CD4-positive, alpha-beta T cell treated with Interleukin-10 for 1 hour (primary cell): Measurements from ENCODE around the gene IPO13.
A peak's percentile ranks its signal among the peaks of the same experiment; 100 is the strongest.

ENCODE experiments used
- DNase-seq: peaks from one replicate; pipeline ENCODE4 v3.0.0-alpha.2; 2020

The IPO13 gene

DNA sequence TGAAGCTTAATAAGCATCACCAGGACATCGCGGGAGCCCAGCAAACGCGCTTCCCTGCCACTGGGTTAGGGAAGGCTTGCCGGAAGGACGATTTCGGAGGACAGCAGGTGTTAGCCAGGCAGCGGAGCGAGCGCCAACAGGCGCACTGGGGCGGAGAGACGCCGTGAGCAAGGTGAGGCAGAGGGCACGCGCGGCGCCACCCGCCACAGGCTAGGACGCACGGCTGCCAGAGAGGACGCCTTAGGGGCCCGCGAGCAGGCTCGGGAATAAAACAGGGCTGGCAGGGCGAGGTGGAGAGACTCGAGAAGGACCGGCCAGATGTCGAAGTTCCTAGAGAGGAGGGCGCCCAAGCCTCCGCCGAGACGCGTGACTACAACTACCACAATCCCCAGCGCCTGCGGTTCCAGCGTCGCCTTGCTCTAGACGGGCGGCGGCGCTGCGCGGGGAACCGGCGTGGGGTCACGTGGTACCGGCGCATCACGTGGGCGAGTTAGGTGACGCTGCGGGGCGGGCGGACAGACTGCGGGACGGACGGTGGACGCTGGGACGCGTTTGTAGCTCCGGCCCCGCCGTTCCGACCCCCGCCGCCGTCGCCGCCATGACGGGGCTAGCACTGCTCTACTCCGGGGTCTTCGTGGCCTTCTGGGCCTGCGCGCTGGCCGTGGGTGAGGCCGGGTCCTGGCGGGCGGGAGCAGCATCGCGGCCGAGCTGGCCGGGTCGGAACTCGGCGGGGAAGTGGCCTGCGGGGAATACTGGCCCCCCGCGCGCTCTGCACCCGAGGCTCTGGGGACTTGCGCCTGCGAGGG lies 27.9 kb downstream of the IPO13 start, which contains the start of gene ATP6V0B:
Gene ATP6V0B (plus strand): TSS at position 518 of the 806 bp plus-strand sequence. CDS start 81 bp downstream, at position 599.
- peak; percentile 91 for DNase-seq

DNA sequence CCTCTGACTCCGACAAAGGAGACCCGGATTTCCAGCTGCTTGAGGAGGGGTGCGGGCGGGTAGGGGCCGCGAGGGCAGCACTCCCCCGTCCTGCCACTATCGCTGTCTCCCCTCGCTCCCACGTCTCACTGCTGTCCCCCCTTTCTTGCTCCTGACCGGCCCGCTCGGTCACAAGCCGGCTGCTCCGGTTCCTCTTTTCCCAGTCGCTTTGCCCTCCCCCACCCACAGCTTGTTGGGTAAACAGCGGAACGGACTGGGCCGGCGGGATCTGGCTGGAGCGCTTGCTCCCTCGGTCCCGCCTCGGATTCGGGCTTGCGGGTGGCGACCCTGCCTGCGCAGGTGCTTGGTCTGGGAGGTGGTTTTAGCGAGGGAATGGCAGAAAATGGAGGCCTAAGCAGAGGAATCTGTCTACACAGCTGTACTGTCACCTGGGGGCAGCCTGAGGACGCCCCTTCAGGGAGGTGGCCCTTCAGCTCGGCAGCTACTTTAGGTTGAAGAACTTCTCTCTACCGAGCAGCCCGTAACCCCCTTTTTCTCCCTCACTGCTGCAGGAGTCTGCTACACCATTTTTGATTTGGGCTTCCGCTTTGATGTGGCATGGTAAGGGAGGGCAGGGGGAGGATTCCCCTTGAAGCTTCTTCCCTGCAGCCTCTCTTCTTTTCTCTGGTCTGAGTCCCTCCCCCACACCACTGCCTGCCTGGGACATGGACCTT lies 28.7 kb downstream of the IPO13 start:
- DNase-seq, result peak; percentile 52

GRCh38 chr1:43976045-43976444 lies 29.3 kb downstream of the IPO13 start:
- DNase-seq, result no peak

DNA sequence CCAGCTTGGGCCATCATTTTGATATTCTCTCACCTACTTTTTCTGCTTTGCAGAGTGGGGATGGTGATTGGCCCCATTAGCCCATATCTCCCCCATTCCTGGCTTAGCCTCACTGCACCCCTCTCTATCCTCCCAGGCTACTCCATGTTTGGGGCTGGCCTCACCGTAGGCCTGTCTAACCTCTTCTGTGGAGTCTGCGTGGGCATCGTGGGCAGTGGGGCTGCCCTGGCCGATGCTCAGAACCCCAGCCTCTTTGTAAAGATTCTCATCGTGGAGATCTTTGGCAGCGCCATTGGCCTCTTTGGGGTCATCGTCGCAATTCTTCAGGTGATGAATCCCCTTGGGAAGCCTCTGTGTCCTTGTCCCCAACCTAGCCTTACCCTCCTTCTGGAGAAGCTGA lies 30.1 kb downstream of the IPO13 start:
- DNase-seq, result no peak

DNA sequence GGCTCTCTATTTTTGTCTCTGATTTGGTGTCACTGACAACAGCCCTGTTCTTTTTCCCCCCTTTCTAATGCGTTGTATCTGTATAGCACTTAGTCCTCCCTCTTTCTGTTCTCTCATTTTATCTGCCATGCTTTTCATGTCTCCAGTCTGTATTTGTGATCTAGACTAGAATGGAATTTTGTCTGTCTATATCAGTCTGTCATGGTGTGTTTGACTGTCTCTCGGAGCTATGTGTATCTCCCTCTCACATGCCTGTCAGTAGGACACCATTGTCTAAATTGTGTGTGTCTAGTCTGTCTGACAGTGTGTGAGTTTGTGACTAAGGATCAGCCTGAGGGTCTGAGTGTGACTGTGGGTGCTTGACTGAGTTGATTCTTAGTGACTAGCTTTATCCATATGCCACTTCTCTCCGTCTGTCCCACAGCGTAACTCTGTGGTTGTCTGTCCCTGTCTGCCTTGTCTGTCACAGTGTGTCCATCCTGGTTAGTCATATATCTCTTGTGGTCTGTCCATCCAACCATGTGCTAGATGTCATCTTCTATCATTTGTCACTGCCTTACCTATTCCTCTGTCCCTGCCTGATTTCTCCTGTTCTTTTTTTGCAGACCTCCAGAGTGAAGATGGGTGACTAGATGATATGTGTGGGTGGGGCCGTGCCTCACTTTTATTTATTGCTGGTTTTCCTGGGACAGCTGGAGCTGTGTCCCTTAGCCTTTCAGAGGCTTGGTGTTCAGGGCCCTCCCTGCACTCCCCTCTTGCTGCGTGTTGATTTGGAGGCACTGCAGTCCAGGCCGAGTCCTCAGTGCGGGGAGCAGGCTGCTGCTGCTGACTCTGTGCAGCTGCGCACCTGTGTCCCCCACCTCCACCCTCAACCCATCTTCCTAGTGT lies 30.9 kb downstream of the IPO13 start:
- no peak for DNase-seq

DNA sequence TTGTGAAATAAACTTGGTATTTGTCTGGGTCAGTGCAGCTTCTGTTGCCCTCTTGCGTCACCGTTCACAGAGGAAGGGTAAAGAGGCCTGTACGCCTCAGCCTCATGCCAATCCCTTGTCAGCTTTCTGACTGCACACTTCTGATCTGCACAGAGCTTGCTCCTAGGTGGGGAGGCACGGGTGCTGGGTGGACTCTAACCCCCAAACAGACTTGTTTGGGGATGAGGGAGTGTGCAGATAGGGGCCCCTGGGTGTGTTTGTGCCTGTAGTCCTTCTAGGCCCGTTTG lies 31.5 kb downstream of the IPO13 start:
- DNase-seq, result no peak

GRCh38 chr1:43978551-43979260 lies 32.0 kb downstream of the IPO13 start, which contains the start of gene B4GALT2:
B4GALT2 (plus strand) TSS chr1:43979210; CDS start chr1:43981161, 1,951 bp downstream.
- peak; percentile 47 for DNase-seq

DNA sequence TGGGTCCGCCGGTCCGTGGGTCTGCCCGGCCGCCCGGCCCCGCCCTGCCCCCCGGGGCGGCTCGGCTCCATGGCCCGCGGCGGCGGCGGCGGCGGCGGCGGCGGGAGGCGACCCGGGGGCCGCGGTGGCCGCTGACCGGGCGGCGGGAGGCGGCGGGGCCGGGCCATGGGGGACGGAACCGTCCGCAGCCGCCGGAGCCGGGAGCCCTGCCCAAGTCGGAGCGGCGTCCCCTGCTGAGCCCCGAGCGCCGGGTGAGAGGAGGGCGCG lies 32.4 kb downstream of the IPO13 start:
- DNase-seq, result no peak

GRCh38 chr1:43979528-43980254 lies 32.9 kb downstream of the IPO13 start:
- peak; percentile 27 for DNase-seq

DNA sequence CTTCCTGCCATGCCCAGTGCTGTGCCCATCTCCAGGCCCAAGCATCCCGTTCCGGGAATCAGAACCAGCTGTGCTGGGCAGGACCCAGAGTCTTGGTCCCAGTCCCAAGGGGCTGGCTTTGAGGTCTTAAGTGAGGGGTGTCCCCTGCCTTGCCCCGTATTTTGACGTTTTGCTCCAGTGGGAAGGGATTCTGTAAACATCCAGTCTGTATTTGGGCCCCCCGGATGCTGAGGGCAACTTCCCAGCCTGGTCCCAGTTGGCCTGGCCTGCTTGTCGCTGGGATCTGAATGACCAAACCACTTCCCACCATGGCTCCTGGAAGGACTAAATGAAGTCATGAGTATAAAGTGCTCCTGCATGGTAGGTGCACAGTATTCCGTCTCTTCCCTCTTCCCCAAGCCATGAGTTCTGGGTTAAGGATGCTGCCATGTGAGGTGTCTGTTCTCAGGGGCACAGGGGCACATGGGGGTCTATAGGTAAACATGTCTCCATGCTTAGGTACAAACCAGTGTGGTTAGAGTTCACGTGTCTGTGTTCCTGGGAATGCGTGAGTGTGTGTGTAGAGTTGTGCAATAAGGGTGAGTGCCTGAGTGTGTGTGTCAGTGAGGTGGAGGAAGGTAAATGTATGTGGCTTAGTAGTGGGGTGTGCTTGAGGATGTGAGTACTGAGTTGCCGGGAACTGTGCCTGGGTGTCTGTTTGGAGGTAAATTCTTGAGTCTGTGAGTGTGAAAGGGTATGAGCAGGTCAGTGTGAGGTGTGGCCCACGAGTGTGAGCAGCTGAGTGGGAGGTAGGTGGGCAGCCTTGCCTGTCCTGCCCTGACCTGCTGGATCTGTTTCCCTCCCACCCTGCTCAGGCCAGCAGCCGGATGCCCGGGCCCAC lies 33.7 kb downstream of the IPO13 start:
- DNase-seq, result no peak

- no peak for DNase-seq
Observed at GRCh38 chr1:43981135-43981491, 34.4 kb downstream of the IPO13 start.

- no peak for DNase-seq
Observed at GRCh38 chr1:43981636-43982035, 34.9 kb downstream of the IPO13 start.

GRCh38 chr1:43982241-43982640 lies 35.5 kb downstream of the IPO13 start:
- DNase-seq, result no peak

- DNase-seq, result no peak
Observed at GRCh38 chr1:43982808-43983207, 36.1 kb downstream of the IPO13 start.

GRCh38 chr1:43983253-43983899 lies 36.6 kb downstream of the IPO13 start:
- DNase-seq, result no peak

DNA sequence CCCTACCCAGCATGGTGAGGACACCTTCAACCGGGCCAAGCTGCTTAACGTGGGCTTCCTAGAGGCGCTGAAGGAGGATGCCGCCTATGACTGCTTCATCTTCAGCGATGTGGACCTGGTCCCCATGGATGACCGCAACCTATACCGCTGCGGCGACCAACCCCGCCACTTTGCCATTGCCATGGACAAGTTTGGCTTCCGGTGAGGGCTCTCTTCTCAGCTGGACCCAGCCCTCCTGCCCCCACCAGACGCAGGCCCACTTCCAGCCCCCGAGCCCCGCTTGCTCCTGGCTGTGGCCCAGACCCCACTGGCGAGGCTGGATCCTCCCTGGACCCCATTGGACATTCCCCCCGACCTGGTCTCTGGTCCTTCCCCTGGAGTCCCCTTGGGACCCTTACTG lies 38.1 kb downstream of the IPO13 start:
- DNase-seq, result no peak

GRCh38 chr1:43985984-43986595 lies 39.3 kb downstream of the IPO13 start:
- DNase-seq, result no peak

GRCh38 chr1:43986712-43987111 lies 40.0 kb downstream of the IPO13 start:
- DNase-seq, result no peak

GRCh38 chr1:43987159-43987902 lies 40.6 kb downstream of the IPO13 start:
- DNase-seq, result no peak
